ENCODE data around the gene TMSB10. TPM values are rescaled to one million over a fixed set of nuclear protein-coding genes. Genes with fewer than 3 reads are reported as not detected.
"Not testable (repeated sequence)": the region's sequence is repeated elsewhere in the genome, so short reads cannot be mapped to it uniquely, and the experiment has no call there.

Gene TMSB10
- polyA plus RNA-seq, 1 donor from 2014 or later = 6,394 TPM

DNA sequence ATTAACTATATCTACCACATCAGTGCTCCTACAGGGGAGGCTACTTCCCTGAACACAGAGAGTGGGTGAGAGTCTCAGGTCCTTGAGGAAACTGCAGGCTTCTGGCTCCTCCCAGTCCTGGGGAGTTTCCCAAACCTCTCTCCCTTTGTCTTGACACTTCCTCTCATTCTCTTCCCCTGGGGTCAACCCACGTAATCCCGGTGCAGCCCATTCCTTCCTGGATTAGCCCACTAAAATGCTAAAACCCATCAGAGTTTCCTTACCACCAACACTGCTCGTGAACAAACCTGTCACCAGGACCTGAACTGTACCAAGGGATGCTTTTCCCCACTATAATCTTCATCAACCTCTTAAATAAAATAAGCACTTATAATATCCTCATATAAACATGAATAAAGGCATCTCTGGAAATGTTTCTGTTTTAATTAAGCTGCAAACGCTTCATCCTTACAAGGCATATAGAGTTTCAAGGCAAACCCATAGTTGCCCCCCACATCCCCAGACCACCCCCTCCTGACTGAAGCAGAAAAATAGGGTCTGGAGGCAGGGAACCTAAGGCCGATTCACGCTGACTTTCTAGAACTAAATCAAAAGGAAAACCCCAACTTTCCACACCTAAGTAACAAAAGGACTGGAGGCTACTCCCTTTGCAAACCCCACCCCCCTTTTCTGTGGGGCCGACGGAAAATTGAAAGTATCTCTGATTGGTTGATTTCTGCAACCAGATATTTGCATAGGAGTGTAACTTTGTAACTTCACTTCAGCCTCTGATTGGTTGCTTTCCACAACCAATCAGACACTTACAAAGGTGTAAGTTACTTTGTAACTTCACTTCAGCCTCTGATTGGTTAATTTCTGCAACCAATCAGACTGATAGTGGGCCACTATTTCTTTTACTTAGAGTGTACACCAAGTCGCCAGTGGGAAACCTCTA lies 19.0 kb downstream of the TMSB10 start:
- Mint-ChIP-seq H3K27ac (peak overlapping the region; percentile 54 to 87 (median 87)), H3K27me3 (no peaks in the 10 kb centered on the region), H3K36me3 (peaks cover 4% of the 10 kb centered on the region), H3K4me1 (peaks cover 32 to 37% (median 34%) of the 10 kb centered on the region in 3 donors), H3K9me3 (no peaks in the 10 kb centered on the region), H3K4me3 (peak overlapping the region; percentile 53 to 100 (median 96))

DNA sequence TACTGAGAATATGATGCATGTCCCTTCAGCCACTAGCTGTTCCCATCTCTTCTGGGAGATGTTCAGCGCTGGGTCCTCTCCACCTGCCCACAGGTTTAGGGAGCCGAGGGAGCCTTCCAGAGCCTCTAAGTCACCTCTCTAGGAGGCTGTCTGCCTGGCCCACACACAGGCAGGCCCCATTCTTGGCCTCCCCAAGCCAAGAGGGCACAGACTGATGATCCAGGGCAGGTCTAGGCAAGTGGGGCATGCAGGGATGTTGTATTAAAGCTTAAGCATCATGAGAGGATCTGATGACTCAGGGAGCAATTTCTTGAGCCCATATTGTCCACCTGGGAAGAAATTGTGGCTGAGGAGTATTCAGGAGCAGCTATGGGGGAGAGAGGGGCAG lies 19.9 kb downstream of the TMSB10 start:
- H3K27me3 Mint-ChIP-seq = no peaks in the 10 kb centered on the region
- H3K4me1 Mint-ChIP-seq = peaks cover 25 to 32% (median 28%) of the 10 kb centered on the region in 3 donors
- H3K4me3 Mint-ChIP-seq = peak overlapping the region; percentile 97 to 100 (median 99)
- peak overlapping the region in 2 of 3 donors; percentile 87 to 96 for H3K27ac Mint-ChIP-seq
- peaks cover 4% of the 10 kb centered on the region for H3K36me3 Mint-ChIP-seq
- H3K9me3 Mint-ChIP-seq = no peaks in the 10 kb centered on the region

DNA sequence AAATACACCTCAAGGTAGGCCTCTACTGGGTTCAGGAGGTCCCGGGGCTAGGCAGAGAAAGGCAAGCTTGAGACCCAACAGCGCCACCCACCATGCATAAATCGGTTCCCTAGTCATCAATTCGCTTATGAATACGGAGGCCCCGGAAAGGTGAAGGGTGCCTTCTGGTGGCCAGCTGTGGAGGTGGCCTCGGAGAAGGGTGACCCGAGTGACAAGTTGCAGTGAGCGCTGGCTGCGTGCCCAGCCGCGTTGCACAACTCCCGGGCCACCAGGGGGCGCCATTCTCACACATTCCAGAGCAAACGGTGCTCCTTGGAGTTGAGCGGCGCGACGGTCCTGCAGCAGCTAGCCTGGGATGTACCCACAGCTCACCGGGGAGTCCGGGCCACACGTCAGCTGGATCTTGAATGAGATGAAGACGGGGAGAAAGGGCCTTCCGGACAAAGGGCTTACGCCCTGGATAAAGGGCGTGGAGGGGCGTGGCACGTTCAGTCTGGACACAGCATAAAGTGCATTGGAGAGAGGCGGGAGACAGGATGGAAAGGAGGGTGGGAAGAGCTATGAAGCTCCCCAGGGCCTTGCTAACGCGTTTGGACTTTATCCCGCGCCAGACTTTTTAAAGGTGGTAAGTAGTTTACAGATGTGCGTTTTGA lies 20.4 kb downstream of the TMSB10 start:
- Mint-ChIP-seq H3K27me3 (no peaks in the 10 kb centered on the region), H3K36me3 (peaks cover 4% of the 10 kb centered on the region), H3K4me3 (peak overlapping the region; percentile 97 to 100 (median 99)), H3K9me3 (no peaks in the 10 kb centered on the region), H3K4me1 (peaks cover 23 to 32% (median 25%) of the 10 kb centered on the region in 3 donors), H3K27ac (peak overlapping the region; percentile 87 to 98 (median 96))

DNA sequence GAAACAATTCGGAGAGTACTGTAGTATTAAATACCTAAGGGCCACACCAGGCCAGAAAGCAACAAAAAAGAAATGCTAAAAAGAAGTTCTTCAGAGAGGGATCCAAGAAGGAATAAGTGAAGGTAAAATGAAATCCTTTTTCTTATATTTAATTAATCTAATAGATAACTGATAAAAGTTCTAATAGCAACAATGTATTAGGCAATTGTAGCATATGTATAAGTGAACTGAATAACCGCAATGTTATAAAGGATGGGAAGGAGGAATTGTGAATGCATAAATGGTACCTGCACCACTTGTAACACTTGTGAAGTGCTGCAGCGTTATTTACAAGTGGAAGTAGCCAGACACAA lies 21.8 kb downstream of the TMSB10 start:
- Mint-ChIP-seq H3K4me1 (peaks cover 27 to 42% (median 33%) of the 10 kb centered on the region in 3 donors), H3K9me3 (no peaks in the 10 kb centered on the region), H3K4me3 (peak overlapping the region; percentile 97 to 100 (median 99)), H3K36me3 (peaks cover 4% of the 10 kb centered on the region), H3K27me3 (no peaks in the 10 kb centered on the region), H3K27ac (peak overlapping the region in 2 of 3 donors; percentile 87 to 98)

DNA sequence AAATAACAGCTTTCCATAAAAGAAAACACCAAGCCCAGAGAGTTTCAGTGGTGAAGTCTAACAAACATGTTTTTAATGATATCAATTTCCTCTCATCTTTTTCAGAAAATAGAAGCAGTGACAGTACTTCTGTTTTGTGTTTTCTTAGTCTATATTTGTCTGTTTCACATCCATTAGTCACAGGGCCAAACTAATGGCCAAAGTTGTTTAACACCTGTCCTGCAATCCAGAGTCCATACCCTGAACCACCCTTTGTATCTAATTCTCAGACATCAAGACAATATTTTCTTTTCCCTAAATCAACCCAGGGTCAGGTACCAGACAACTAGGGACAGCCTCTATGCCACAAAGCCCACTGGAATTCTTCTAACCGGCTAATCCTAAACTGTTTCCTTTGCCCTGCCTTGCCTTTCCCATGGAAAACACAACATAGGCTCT lies 25.9 kb downstream of the TMSB10 start:
- Mint-ChIP-seq H3K27ac (no peak overlapping the region), H3K4me3 (peak overlapping the region in 2 of 4 donors; percentile 28 to 46), H3K36me3 (no peaks in the 10 kb centered on the region), H3K9me3 (no peaks in the 10 kb centered on the region), H3K4me1 (peaks cover 14 to 27% (median 16%) of the 10 kb centered on the region in 3 donors), H3K27me3 (no peaks in the 10 kb centered on the region)

DNA sequence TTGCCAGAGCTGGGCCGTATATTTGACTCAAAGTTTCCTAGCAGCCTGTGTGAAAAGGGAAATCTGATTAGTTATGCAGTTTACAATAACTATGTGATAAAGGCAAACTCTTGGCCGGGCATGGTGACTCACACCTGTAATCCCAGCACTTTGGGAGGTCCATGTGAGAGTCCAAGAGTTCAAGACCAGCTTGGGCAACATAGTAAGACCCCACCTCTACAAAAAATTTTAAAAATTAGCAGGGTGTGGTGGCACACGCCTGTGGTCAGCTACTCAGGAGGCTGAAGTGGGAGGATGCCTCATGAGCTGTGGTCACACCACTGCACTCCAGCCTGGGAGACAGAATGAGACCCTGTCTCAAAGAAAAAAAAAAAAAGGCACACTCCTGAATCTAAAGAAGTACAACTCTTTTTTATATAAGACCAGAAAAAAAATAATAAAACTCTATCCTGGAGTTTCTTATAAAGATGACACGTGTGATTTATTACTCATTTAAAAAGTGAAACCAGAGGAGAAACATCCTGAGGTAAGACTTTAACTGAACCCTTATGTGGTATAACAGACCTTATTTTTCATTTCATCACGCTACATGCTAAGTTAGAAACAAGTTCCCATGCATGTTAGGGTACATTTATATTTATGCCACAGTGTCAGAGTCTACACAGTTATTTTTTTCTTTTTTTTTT lies 32.9 kb downstream of the TMSB10 start:
- Mint-ChIP-seq H3K4me1 (peaks cover 32 to 38% (median 34%) of the 10 kb centered on the region in 3 donors), H3K27ac (peak overlapping the region; percentile 93 to 97 (median 96)), H3K36me3 (no peaks in the 10 kb centered on the region), H3K9me3 (no peaks in the 10 kb centered on the region), H3K27me3 (peaks cover 2% of the 10 kb centered on the region), H3K4me3 (peak overlapping the region; percentile 76 to 97 (median 84))

DNA sequence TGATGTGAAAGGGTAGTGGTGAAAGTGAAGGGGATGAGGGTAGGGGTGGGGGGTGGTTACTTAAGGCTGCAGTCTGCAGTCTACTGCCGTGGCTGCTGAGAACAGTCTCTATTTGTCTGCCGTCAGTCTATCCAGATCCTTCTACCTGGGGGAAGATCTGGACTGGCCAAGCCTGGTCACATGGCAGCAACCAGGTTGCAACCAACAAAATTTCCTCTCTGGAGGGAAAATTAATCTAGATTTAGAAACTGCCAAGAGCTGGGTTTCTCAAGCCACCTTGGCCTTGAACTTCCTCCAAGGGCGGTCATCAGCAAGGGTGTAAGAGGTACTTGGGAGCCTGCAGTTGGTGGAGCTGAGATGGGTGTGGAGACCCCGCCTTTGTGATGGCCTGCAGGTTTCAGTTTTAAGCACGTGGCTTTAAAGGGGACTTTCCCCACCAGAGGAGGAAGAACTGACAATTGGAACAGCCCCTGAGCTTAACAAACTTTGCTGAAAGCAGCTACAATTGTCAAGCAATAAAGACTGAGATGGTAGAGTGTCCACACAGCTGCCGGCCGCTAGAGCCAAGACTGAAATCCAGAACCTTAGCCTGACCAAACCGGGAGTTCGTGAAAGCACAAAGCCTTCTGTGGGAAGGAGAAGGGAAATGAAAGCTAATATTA lies 34.1 kb downstream of the TMSB10 start:
- Mint-ChIP-seq H3K9me3 (no peaks in the 10 kb centered on the region), H3K4me1 (peaks cover 35 to 38% (median 36%) of the 10 kb centered on the region in 3 donors), H3K36me3 (no peaks in the 10 kb centered on the region), H3K27ac (peak overlapping the region; percentile 93 to 97 (median 96)), H3K27me3 (peaks cover 2% of the 10 kb centered on the region), H3K4me3 (peak overlapping the region; percentile 76 to 97 (median 84))

DNA sequence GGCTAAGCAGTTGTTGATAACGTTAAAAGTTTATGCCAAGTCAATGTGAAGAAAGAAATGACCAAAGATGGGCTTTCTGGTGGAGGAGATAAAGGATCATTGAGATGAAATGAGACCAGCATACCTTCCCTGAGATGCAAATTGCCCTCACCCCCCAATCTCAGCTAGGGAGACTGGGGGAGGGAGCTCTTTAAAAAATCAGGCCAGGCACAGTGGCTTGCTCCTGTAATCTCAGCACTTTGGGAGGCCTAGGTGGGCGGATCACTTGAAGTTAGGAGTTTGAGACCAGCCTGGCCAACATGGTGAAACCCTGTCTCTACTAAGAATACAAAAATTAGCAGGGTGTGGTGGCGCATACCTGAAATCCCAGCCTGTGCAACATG lies 34.6 kb downstream of the TMSB10 start:
- Mint-ChIP-seq H3K4me1 (peaks cover 41 to 43% (median 41%) of the 10 kb centered on the region in 3 donors), H3K36me3 (no peaks in the 10 kb centered on the region), H3K27me3 (peaks cover 2% of the 10 kb centered on the region), H3K9me3 (no peaks in the 10 kb centered on the region), H3K27ac (peak overlapping the region; percentile 93 to 97 (median 96)), H3K4me3 (peak overlapping the region; percentile 76 to 97 (median 84))

DNA sequence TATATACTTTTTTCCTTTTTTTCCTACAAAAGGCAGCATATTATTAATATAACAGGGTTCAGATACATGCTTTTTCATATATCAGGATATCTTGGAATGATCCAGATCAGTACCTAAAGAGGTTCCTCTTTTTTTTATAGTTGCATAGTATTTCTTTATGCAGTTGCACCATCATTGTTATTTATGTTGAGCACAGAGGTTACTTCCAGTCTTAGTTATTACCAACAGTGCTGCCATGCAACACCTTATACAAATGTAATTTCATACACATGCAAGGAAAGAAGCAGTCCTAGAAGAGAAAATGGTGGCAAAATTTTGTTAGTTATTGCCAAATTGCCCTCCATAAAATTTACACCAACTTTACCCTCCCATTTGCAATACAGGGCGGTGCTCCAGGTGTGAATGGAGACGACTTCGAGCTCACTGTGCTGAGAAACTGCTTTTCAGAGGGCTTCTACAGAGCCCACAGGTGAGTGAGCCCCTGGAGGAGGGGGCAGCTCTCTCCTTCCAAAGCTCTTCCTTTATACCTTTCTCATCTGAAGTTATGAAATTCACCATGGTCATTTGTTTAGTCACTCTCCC lies 35.5 kb downstream of the TMSB10 start:
- H3K27ac Mint-ChIP-seq = peak overlapping the region in 2 of 3 donors; percentile 47 to 63
- no peaks in the 10 kb centered on the region for H3K36me3 Mint-ChIP-seq
- H3K4me3 Mint-ChIP-seq = no peak overlapping the region
- no peaks in the 10 kb centered on the region for H3K9me3 Mint-ChIP-seq
- H3K27me3 Mint-ChIP-seq = peaks cover 2% of the 10 kb centered on the region
- H3K4me1 Mint-ChIP-seq = peaks cover 44 to 49% (median 45%) of the 10 kb centered on the region in 3 donors

DNA sequence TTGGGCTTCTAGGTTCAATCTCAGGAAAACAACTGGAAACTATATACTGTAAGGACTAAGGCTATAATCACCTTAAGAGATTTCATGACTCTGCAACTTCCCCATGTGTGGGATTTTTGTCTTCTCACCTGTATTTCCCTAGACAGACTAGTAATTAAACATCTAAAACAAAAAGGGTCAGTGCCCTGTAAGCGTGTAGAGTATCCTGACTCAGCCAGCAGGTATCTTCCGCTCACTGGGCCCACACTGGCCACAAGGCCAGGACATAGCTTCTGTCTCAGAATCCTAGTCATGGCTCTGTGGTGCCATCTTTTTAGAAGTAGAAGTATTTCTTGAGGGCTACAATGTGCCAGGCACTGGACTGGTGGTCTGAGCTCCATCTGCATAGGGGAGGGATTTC lies 36.7 kb downstream of the TMSB10 start:
- peaks cover 51 to 54% (median 52%) of the 10 kb centered on the region in 3 donors for H3K4me1 Mint-ChIP-seq
- H3K27ac Mint-ChIP-seq = peak overlapping the region in 2 of 3 donors; percentile 32 to 63
- no peaks in the 10 kb centered on the region for H3K9me3 Mint-ChIP-seq
- H3K27me3 Mint-ChIP-seq = peaks cover 2% of the 10 kb centered on the region
- no peak overlapping the region for H3K4me3 Mint-ChIP-seq
- no peaks in the 10 kb centered on the region for H3K36me3 Mint-ChIP-seq

DNA sequence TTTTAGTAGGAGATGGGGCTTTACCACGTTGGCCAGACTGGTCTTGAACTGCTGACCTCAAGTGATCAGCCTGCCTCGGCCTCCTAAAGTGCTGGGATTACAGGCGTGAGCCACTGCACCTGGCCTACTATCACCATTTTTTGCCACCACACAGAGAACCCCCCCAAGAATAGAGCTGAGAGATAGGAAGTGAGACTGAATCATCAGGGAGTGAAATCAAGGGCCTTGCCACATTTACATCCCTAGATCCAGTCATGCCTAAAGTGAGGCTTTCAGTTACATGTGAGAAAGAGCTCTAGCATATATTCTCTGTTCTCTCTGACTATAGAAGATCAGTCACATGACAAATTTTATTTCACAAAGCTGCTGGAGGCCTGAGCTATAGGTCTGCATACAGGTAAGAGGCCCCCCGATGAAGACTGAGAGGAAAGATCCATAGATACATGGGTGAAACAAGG lies 37.5 kb downstream of the TMSB10 start:
- Mint-ChIP-seq H3K36me3 (no peaks in the 10 kb centered on the region), H3K9me3 (no peaks in the 10 kb centered on the region), H3K4me1 (peaks cover 51 to 54% (median 52%) of the 10 kb centered on the region in 3 donors), H3K4me3 (peak overlapping the region in 3 of 4 donors; percentile 14 to 79 (median 66)), H3K27me3 (peaks cover 2% of the 10 kb centered on the region), H3K27ac (peak overlapping the region; percentile 89 to 90 (median 90))

DNA sequence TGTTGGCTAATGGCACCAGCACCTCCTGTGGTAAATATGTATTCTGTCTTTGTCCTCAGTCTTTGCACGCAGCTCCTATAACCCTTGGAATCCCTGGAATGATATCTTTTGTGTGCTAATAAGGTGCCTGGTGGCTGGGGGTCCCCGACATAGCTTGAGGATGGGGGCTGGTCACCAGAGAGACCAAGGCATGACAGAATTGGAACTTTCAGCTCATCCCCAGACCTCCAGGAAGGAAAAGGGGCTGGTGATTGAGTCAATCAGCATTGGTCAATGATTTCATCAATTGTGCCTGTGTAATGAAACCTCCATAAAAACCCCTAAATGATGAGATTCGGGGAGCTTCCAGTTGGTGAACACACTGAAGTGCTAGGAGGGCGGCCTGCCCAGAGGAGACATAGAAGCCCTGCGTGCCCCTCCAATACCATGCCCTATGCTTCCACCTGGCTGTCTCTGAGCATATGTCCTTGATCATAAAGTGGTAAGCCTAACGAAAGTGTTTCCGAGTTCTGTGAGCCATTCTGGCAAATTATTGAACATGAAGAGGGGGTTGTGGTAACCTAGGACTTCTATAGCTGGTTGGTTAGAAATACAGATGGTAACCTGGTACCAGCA lies 38.9 kb downstream of the TMSB10 start:
- Mint-ChIP-seq H3K27me3 (peaks cover 2% of the 10 kb centered on the region), H3K9me3 (no peaks in the 10 kb centered on the region)

DNA sequence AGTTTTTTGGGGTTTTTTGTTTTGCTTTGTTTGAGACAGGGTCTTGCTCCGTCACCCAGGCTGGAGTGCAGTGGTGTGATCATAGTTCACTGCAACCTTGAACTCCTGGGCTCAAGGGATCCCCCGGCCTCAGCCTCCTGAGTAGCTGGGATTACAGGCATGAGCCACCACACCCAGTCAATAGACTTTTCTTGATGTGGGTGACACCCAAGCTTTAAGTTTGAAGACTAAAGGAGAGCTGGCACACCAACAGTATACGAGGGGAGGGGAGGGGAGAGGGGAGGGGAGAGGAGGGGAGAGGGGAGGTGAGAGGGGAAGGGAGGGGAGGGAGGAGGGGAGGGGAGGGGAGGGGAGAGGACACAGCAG lies 40.4 kb downstream of the TMSB10 start:
- peaks cover 31 to 43% (median 37%) of the 10 kb centered on the region in 3 donors for H3K4me1 Mint-ChIP-seq
- H3K36me3 Mint-ChIP-seq, H3K9me3 Mint-ChIP-seq: not testable (repeated sequence)

More for the DNA sequence above, 38.9 kb downstream of the TMSB10 start:
- H3K36me3 Mint-ChIP-seq = no peaks in the 10 kb centered on the region
- H3K4me3 Mint-ChIP-seq = peak overlapping the region in 3 of 4 donors; percentile 6 to 68 (median 41)
- peak overlapping the region; percentile 78 to 90 (median 83) for H3K27ac Mint-ChIP-seq
- H3K4me1 Mint-ChIP-seq = peaks cover 40 to 49% (median 44%) of the 10 kb centered on the region in 3 donors

More for the DNA sequence above, 40.4 kb downstream of the TMSB10 start:
- Mint-ChIP-seq H3K4me3 (peak overlapping the region in 3 of 4 donors; percentile 73 to 83 (median 77)), H3K27ac (peak overlapping the region; percentile 83 to 90 (median 90))
- not testable (repeated sequence) for H3K27me3 Mint-ChIP-seq
